ENCODE results near the gene DTX1. TPM values are rescaled to one million over a fixed set of nuclear protein-coding genes. Genes with fewer than 3 reads are reported as not detected.

Gene DTX1
- polyA plus RNA-seq, 1 donor (not counting 4 experiments of a cell fraction or from before 2014, with no cell fraction given): not detected

- Histone ChIP-seq H3K36me3 (ENCODE audit: control insufficient read depth in 2 of 2, extremely low read depth in 1 of 2, insufficient read depth in 2 of 2, low read length in 2 of 2) (no peaks in the 10 kb centered on the region), H3K4me2 (ENCODE audit: control insufficient read depth, extremely low read depth, insufficient read depth, low read depth, low read length) (no peak overlapping the region), H3K9me3 (ENCODE audit: control insufficient read depth, low read depth, low read length) (no peaks in the 10 kb centered on the region), H2AFZ (ENCODE audit: control insufficient read depth, low read length) (no peak overlapping the region), H3K9ac (ENCODE audit: control insufficient read depth, extremely low read depth, insufficient read depth, low read length) (no peak overlapping the region), H3K27me3 (ENCODE audit: control insufficient read depth, extremely low read depth, insufficient read depth, low read length) (no peaks in the 10 kb centered on the region), H3K4me1 (ENCODE audit: control insufficient read depth, extremely low read depth, insufficient read depth, low read length) (peaks cover 21% of the 10 kb centered on the region), H3K9me1 (ENCODE audit: control insufficient read depth, extremely low read depth, insufficient read depth, low read length) (no peaks in the 10 kb centered on the region), H4K20me1 (ENCODE audit: control insufficient read depth, extremely low read depth, insufficient read depth, low read length) (no peaks in the 10 kb centered on the region), H3K4me3 (ENCODE audit: control insufficient read depth in 2 of 3, extremely low read depth in 1 of 3, insufficient read depth in 2 of 3, low read depth in 1 of 3, low read length in 3 of 3) (no peak overlapping the region), H3K79me2 (ENCODE audit: control insufficient read depth, insufficient read depth, low read length) (no peaks in the 10 kb centered on the region), H3K27ac (ENCODE audit: control insufficient read depth, insufficient read depth, low read length) (no peak overlapping the region)
- no peak for DNase-seq (ENCODE audit: low read depth, low spot score)
- TF ChIP-seq CTCF (optimal IDR thresholded peaks at IDR 0.05 in 1 of 3, IDR thresholded peaks at IDR 0.05 in 1 of 3, conservative IDR thresholded peaks at IDR 0.05 in 1 of 3; ENCODE audit: extremely low read depth in 1 of 3, insufficient read depth in 2 of 3, low read length in 3 of 3) (no peak), EZH2 (IDR thresholded peaks at IDR 0.05; ENCODE audit: low read length) (no peak)
- no peak for FAIRE-seq
- dilution Hi-C loops (cut with MboI; ENCODE audit: extremely low pct_ligation_motif_present, low sequenced_read_pairs): no loop called here
Measured at GRCh38 chr12:113041560-113041959, 15.0 kb upstream of the DTX1 start.

DNA sequence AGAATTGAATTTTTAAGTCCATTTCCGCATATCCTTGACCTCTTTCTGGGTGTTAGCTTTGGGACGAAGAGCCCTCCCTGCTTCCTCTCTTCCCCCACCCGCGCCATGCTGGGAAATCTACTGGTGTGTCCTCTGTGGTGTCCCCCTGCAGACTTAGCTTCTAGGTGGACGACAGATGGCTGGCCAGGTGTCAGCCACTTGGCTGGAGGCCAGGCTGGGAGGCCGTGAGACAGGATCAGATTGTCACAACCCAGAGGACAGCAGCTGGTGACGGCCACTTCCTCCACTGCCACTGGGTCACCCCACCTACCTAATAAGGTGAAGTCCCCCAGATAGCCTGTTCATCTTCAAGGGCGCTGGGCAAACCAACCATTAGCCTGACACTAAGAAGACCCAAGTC, 13.3 kb upstream of the DTX1 start:
- no peaks in the 10 kb centered on the region for H4K20me1 ChIP-seq (ENCODE audit: control insufficient read depth, extremely low read depth, insufficient read depth, low read length)
- TF ChIP-seq EZH2 (IDR thresholded peaks at IDR 0.05; ENCODE audit: low read length) (no peak), CTCF (optimal IDR thresholded peaks at IDR 0.05 in 1 of 3, IDR thresholded peaks at IDR 0.05 in 1 of 3, conservative IDR thresholded peaks at IDR 0.05 in 1 of 3; ENCODE audit: extremely low read depth in 1 of 3, insufficient read depth in 2 of 3, low read length in 3 of 3) (no peak)
- no peak overlapping the region for H2AFZ ChIP-seq (ENCODE audit: control insufficient read depth, low read length)
- H3K27me3 ChIP-seq (ENCODE audit: control insufficient read depth, extremely low read depth, insufficient read depth, low read length): no peaks in the 10 kb centered on the region
- H3K9me1 ChIP-seq (ENCODE audit: control insufficient read depth, extremely low read depth, insufficient read depth, low read length): no peaks in the 10 kb centered on the region
- no peak overlapping the region for H3K9ac ChIP-seq (ENCODE audit: control insufficient read depth, extremely low read depth, insufficient read depth, low read length)
- DNase-seq (ENCODE audit: low read depth, low spot score) (no peak), FAIRE-seq (no peak)
- H3K36me3 ChIP-seq (ENCODE audit: control insufficient read depth in 2 of 2, extremely low read depth in 1 of 2, insufficient read depth in 2 of 2, low read length in 2 of 2): no peaks in the 10 kb centered on the region
- dilution Hi-C loops (cut with MboI; ENCODE audit: extremely low pct_ligation_motif_present, low sequenced_read_pairs): no loop called here
- H3K79me2 ChIP-seq (ENCODE audit: control insufficient read depth, insufficient read depth, low read length): no peaks in the 10 kb centered on the region
- no peaks in the 10 kb centered on the region for H3K9me3 ChIP-seq (ENCODE audit: control insufficient read depth, low read depth, low read length)
- no peak overlapping the region for H3K4me3 ChIP-seq (ENCODE audit: control insufficient read depth in 2 of 3, extremely low read depth in 1 of 3, insufficient read depth in 2 of 3, low read depth in 1 of 3, low read length in 3 of 3)
- H3K4me2 ChIP-seq (ENCODE audit: control insufficient read depth, extremely low read depth, insufficient read depth, low read depth, low read length): no peak overlapping the region
- no peak overlapping the region for H3K27ac ChIP-seq (ENCODE audit: control insufficient read depth, insufficient read depth, low read length)
- H3K4me1 ChIP-seq (ENCODE audit: control insufficient read depth, extremely low read depth, insufficient read depth, low read length): peaks cover 21% of the 10 kb centered on the region

All from keratinocyte (primary cell).